GM23248 (cell line): ENCODE measurements around the gene NCBP2L. TPM values are rescaled to one million over a fixed set of nuclear protein-coding genes. Genes with fewer than 3 reads are reported as not detected.

Experiments used
- DNase-seq: peaks from one replicate; pipeline ENCODE4 v3.0.0-alpha.2; 2015
- H2AFZ ChIP-seq: fragments of 200-600 bp; sonication (generic); 2 replicates; pipeline ENCODE4 v1.6.1; 2016; ENCODE audit warnings: antibody characterized with exemption
- H3F3A ChIP-seq: fragments of 200-600 bp; sonication (generic); 2 replicates; pipeline ENCODE4 v1.6.1; 2016; ENCODE audit warnings: mild to moderate bottlenecking, antibody characterized with exemption, mixed run types; ENCODE audit not compliant: insufficient read depth
- H3K27ac ChIP-seq: fragments of 200-600 bp; sonication (generic); 2 replicates; pipeline ENCODE4 v1.5.1; 2016; ENCODE audit warnings: mild to moderate bottlenecking
- H3K27me3 ChIP-seq: fragments of 200-600 bp; sonication (generic); replicated peaks from 2 replicates; pipeline ENCODE4 v1.6.1; 2016; ENCODE audit warnings: mild to moderate bottlenecking; ENCODE audit not compliant: insufficient read depth
- H3K36me3 ChIP-seq: fragments of 200-600 bp; sonication (generic); 2 replicates; pipeline ENCODE4 v1.6.1; 2016; ENCODE audit warnings: low read depth, mild to moderate bottlenecking
- H3K4me1 ChIP-seq: fragments of 200-600 bp; sonication (generic); 2 replicates; pipeline ENCODE4 v1.6.1; 2016; ENCODE audit warnings: mild to moderate bottlenecking; ENCODE audit not compliant: insufficient read depth
- H3K4me2 ChIP-seq: fragments of 200-600 bp; sonication (generic); one replicate; pipeline ENCODE4 v1.6.1; 2016; ENCODE audit warnings: mild to moderate bottlenecking; ENCODE audit not compliant: unreplicated experiment
- H3K4me3 ChIP-seq: fragments of 200-600 bp; sonication (generic); 2 replicates; pipeline ENCODE4 v1.5.1; 2016; ENCODE audit warnings: mild to moderate bottlenecking
- H3K79me2 ChIP-seq: fragments of 200-600 bp; sonication (generic); 2 replicates; pipeline ENCODE4 v1.6.1; 2016; ENCODE audit warnings: mild to moderate bottlenecking; ENCODE audit not compliant: insufficient read depth
- H3K9ac ChIP-seq: fragments of 200-600 bp; sonication (generic); 2 replicates; pipeline ENCODE4 v1.6.1; 2016; ENCODE audit warnings: mild to moderate bottlenecking
- H3K9me2 ChIP-seq: fragments of 200-600 bp; sonication (generic); 2 replicates; pipeline ENCODE4 v1.6.1; 2016; ENCODE audit warnings: mixed run types, mild to moderate bottlenecking, moderate library complexity; ENCODE audit not compliant: insufficient read depth
- H3K9me3 ChIP-seq: fragments of 200-600 bp; sonication (generic); one replicate; pipeline ENCODE4 v1.6.1; 2017; ENCODE audit warnings: low read depth
- H4K20me1 ChIP-seq: fragments of 200-600 bp; sonication (generic); 2 replicates; pipeline ENCODE4 v1.6.0; 2016; ENCODE audit not compliant: insufficient read depth
- EZH2 ChIP-seq: fragments of 200-600 bp; sonication (generic); IDR thresholded peaks from 2 replicates; pipeline ENCODE4 v1.6.1; 2018; ENCODE audit warnings: antibody characterized with exemption, mild to moderate bottlenecking; ENCODE audit not compliant: insufficient read depth, poor library complexity, severe bottlenecking
- EZH2phosphoT487 ChIP-seq: fragments of 200-600 bp; sonication (generic); IDR thresholded peaks from 2 replicates; pipeline ENCODE4 v1.6.1; 2018; ENCODE audit warnings: antibody characterized with exemption, moderate library complexity, mild to moderate bottlenecking, low read depth; ENCODE audit not compliant: insufficient read depth
- WGBS, 2 experiments: methylation state at CpG; one replicate each; pipeline ENCODE4 v1.1.6; 2015 to 2017; ENCODE audit warnings: low lambda C conversion rate in 2 of 2, low coverage in 1 of 2; ENCODE audit errors: missing lambda C conversion rate in 2 of 2; 5-methylcytosine and 5-hydroxymethylcytosine counted together
- in situ Hi-C: fragments of 300-500 bp; cut with MboI; formaldehyde crosslinking; loops from 2 replicates; pipeline ENCODE4 v1.15.0; 2020
- polyA plus RNA-seq: library from polyadenylated mRNA; unstranded; fragments of >200 nt; fragmentation: Nextera tagmentation; extraction: Ambion mirVana; gene quantifications from 2 replicates; pipeline ENCODE4 v1.2.1, GENCODE V29; 2016
- total RNA-seq: library from RNA; depleted of rRNA; stranded (reverse); fragments of >200 nt; shearing (Covaris generic); gene quantifications from 2 replicates; pipeline ENCODE4 v1.2.3, GENCODE V29; 2014

Gene NCBP2L
- total and polyA plus RNA-seq, 2 experiments from 2014 or later = not detected

DNA sequence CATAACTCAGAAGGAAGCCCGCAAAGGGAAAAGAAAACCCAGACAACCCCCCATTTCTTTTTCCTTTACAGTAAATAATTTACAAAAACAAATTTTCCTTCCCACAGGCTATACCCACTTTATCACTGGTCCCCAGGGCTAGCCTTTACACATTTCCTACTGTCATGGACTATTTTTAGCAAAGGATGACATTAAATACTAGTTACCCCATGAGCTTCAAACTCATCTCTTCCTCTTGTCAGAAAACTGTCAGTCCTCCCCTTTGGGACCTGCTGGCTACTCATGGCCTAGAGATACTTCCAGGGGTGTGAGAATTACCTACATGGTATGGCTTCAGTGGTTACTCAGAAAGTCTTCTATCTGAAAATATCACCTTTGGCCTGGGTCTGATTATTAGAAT is 13.9 kb upstream of the NCBP2L start:
- Histone ChIP-seq H3K9ac (no peak overlapping the region), H3K4me1 (no peaks in the 10 kb centered on the region), H3F3A (no peaks in the 10 kb centered on the region), H3K9me3 (no peaks in the 10 kb centered on the region), H2AFZ (no peak overlapping the region), H3K36me3 (no peaks in the 10 kb centered on the region), H3K4me3 (no peak overlapping the region), H3K27ac (no peak overlapping the region), H4K20me1 (no peaks in the 10 kb centered on the region), H3K27me3 (no peaks in the 10 kb centered on the region), H3K4me2 (no peak overlapping the region), H3K9me2 (no peaks in the 10 kb centered on the region), H3K79me2 (no peaks in the 10 kb centered on the region)
- in situ Hi-C loops = no loop called here
- 78 to 88% methylated on average over 1 of the region's 1 CpG for WGBS, 2 experiments
- TF ChIP-seq EZH2 (no peak), EZH2phosphoT487 (no peak)
- DNase-seq = no peak

GRCh38 chrX:107764845-107765608 is 12.5 kb upstream of the NCBP2L start:
- WGBS, 2 experiments = 86 to 88% methylated on average over 5 to 11 of the region's 11 CpGs
- Histone ChIP-seq H3K27ac (no peak overlapping the region), H3K36me3 (no peaks in the 10 kb centered on the region), H2AFZ (no peak overlapping the region), H3K9me3 (no peaks in the 10 kb centered on the region), H3K4me2 (no peak overlapping the region), H3K4me1 (no peaks in the 10 kb centered on the region), H3F3A (no peaks in the 10 kb centered on the region), H3K4me3 (no peak overlapping the region), H4K20me1 (no peaks in the 10 kb centered on the region), H3K27me3 (no peaks in the 10 kb centered on the region), H3K79me2 (no peaks in the 10 kb centered on the region), H3K9me2 (no peaks in the 10 kb centered on the region), H3K9ac (no peak overlapping the region)
- TF ChIP-seq EZH2 (no peak), EZH2phosphoT487 (no peak)
- in situ Hi-C loops = no loop called here
- no peak for DNase-seq

DNA sequence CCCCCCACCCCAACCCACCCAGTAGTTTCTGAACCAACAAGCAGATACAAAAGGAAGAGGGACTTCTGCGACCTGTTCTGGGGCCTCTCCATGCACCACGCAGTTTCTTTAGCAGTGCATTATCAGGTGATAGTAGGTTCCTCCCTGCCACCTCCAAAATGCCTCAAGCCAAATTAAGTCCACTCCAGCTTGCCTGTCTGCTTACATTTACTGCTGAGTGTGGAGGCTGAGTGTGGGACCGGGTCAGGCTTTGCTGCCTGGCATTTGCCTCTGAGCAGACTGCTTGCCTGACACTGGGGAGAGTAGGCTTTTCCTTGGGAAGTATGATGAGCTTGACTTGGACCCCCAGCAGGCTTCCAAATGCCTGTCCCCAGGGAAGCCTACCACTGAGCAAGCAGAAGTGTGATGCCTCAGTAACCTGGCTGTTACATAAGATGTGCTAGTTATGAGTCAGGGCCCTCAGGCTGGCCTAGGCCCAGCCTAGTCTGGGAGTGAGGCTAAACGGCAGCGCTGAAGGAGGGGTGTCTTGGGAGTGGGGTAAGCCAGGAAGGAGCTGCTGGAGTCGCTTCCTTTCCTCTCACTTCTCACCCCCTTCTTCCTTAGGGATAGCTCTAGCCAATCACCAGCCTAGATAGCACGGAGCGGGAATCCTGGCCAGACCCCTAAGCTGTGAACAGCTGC is 10.9 kb upstream of the NCBP2L start:
- H3F3A ChIP-seq = no peaks in the 10 kb centered on the region
- H3K36me3 ChIP-seq = no peaks in the 10 kb centered on the region
- no peak overlapping the region for H3K4me3 ChIP-seq
- TF ChIP-seq EZH2phosphoT487 (no peak), EZH2 (no peak)
- no peaks in the 10 kb centered on the region for H4K20me1 ChIP-seq
- whole genome bisulfite sequencing, 2 experiments = 78 to 80% methylated on average over 4 to 8 of the region's 8 CpGs
- no peak overlapping the region for H3K4me2 ChIP-seq
- in situ Hi-C loops = no loop called here
- H3K9ac ChIP-seq = no peak overlapping the region
- H3K27ac ChIP-seq = no peak overlapping the region
- H3K4me1 ChIP-seq = no peaks in the 10 kb centered on the region
- peak; percentile 71 for DNase-seq
- no peaks in the 10 kb centered on the region for H3K79me2 ChIP-seq
- H3K9me2 ChIP-seq = no peaks in the 10 kb centered on the region
- H2AFZ ChIP-seq = no peak overlapping the region
- H3K9me3 ChIP-seq = no peaks in the 10 kb centered on the region
- H3K27me3 ChIP-seq = no peaks in the 10 kb centered on the region

DNA sequence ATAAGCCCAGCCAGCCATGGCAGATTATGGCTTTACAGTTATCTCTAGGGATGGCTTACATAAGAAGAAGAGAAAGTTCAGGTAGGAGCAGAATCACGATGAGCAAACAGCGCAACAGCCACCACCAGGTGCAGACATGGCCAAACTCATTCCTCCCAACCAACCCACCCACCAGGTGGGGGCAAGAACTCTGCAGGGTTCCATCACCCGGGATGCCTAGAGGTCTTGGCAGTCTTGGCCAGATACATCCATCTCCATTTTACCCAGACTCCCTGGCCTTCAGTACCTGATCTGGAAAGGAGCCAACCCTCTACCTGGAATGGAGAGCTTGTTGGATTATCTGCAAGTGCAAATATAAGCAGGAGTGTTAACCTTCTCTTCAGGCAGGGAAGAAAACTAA is 9.5 kb upstream of the NCBP2L start:
- Histone ChIP-seq H3K4me2 (no peak overlapping the region), H3K79me2 (no peaks in the 10 kb centered on the region), H3K9me3 (no peaks in the 10 kb centered on the region), H2AFZ (no peak overlapping the region), H3F3A (no peaks in the 10 kb centered on the region), H3K9me2 (no peaks in the 10 kb centered on the region), H4K20me1 (no peaks in the 10 kb centered on the region), H3K27me3 (no peaks in the 10 kb centered on the region), H3K9ac (no peak overlapping the region), H3K27ac (no peak overlapping the region), H3K4me3 (no peak overlapping the region), H3K36me3 (no peaks in the 10 kb centered on the region), H3K4me1 (no peaks in the 10 kb centered on the region)
- DNase-seq = no peak
- TF ChIP-seq EZH2 (no peak), EZH2phosphoT487 (no peak)
- 67 to 78% methylated on average over 3 of the region's 3 CpGs for WGBS, 2 experiments
- in situ Hi-C loops = no loop called here
